GM18498 (cell line): ENCODE data around the gene ERCC4.
"Not testable (repeated sequence)": the region's sequence is repeated elsewhere in the genome, so short reads cannot be mapped to it uniquely, and the experiment has no call there.

Experiments
- ATAC-seq: cut with Tn5 transposase; IDR thresholded peaks from one replicate; pipeline ENCODE4 v1.9.1; 2021; ENCODE audit warnings: mild to moderate bottlenecking, moderate library complexity; ENCODE audit not compliant: unreplicated experiment

The ERCC4 gene

DNA sequence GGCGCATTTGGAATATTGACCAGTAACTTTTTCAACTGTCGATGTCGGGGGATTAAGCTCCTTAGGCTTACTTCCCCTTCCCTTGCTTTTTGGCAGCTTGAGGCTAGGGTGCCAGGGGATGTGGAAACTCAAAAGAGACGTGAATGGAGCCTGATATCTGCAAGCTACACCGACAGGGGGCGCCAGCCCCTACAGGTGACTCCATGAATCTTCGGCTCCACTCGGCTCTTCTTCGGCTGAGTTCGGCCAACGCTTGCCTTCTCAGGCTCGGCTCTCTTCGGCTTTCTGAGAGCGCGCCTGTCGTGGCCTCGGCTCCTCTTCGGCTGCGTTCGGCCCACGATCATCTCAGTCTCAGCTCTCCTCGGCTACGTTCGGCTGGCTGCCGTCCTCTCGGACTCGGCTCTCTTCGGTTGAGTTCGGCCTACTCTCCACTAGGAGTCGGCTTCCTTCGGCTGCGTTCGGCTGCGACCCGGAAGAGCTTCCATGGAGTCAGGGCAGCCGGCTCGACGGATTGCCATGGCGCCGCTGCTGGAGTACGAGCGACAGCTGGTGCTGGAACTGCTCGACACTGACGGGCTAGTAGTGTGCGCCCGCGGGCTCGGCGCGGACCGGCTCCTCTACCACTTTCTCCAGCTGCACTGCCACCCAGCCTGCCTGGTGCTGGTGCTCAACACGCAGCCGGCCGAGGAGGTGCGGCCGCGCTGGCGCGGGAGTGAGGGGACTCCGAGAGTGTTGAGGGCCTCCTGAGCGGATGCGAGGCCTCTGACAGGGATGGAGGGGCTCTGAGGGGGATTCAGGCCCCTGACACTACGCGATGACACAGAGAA lies at the start of gene ERCC4:
ERCC4 (plus strand) TSS at position 472 of the 827 bp plus-strand sequence; CDS start at position 484, 12 bp downstream.
- ATAC-seq, result peak; percentile 99

DNA sequence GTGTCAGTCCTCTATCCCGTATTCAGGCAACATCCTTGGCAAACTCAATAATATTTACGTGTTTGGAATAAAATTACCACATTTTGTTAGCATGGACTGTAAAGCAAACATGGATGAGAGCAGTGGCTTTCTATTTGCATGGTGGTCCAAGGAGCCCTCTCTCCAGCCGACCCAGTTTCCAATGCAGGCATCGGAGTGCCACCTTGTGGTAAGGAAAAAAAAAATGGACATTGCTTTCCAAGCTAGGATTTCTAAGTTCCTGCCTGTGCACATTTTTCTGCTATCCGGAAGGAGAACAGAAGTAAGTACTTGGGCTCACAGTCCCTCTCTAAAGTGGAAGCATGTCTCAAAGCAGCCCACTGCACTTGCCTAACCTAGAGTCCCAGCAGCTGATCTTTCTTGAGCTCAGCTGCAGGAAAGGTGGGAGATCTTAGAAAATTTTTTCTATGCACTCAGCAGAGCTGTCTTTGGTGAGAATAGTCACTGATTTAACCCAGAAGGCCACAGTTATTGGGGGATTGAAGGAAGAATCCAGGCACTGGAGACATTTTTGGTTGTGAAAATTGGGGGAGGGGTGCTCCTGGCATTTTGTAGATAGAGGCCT lies 46.0 kb upstream of the ERCC4 start:
- no peak for ATAC-seq

DNA sequence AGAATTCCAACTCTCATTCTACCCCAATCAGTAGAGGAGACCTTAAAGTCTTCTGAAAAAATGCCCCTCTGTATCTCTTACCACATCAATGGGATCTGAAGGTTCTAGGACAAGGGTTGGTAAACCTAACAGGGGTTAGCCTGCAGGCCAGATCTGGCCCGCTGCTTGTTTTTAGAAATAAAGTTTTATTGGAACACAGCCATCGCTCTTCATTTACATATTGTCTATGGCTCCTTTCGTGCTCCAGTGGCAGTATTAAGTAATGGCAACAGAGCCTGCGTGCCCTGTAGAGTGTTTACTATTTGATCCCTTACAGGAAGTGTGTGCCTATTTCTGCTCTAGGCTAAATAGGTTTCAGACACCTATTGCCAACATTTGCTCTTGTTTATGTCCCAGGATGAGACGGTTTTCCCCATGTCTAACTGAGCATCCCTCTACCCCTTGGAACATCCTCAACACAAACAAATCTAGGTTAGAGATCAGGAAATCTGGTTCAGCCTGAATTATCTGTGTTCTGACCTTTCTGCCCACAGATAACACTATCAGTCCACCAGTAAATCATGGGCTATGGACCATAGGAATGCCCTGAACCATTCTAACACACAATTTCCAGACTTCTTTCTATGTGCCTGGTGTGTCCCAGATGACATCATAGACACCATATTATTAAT lies 44.2 kb upstream of the ERCC4 start:
- no peak for ATAC-seq

DNA sequence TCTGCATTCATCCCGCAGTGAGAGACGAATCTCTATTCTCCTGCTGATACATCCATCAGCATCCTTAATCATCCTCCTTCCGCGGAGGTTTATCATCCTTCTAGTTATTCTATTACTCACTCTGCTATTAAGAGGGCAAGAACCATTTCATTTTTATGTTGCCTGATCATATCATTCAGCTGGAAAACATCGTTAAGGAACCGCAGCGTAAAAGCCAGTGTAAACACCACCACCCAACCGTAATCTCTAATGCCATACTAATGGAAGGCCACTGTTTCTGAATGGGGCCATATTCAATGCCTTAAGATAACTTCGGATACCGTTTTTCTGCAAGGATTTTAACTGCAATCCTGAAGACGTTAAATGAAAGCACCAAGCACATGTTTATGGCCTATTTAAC lies 36.7 kb upstream of the ERCC4 start:
- no peak for ATAC-seq

DNA sequence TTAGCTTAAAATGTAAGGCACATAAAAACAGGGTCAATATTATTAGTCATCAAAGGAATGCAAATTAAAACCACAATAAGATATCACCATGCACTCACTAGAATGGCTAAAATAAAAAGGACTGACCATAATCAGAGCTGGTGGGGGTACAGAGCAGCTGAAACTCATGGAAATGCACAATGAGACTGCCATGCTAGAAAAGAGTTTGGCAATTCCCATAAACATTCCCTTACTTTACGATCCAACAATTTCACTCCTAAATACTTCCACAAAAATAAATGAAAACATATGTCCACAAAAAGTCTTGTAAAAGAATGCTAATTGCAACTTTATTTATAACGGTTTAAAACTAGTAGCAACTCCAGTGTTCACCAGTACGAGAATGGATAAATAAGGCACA lies 36.1 kb upstream of the ERCC4 start:
- no peak for ATAC-seq

DNA sequence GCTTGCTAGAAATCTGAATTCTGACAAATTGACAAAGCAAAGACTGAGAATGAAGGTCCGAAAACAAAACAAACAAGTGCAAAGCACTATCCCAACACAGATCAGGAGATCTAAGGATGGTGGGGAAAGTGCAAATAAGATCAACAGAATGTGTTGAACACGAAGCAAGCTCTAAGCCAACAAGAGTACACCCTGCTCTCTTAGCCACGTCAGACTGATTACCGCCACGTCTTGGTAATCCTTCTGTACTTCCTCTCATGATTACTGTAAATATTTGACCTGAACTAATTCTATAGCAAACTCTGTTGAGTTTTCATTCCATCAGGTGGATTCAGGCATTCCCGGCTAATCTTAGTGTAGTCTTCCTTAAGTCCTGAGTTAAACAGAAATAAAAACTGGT lies 34.3 kb upstream of the ERCC4 start:
- ATAC-seq, result no peak

DNA sequence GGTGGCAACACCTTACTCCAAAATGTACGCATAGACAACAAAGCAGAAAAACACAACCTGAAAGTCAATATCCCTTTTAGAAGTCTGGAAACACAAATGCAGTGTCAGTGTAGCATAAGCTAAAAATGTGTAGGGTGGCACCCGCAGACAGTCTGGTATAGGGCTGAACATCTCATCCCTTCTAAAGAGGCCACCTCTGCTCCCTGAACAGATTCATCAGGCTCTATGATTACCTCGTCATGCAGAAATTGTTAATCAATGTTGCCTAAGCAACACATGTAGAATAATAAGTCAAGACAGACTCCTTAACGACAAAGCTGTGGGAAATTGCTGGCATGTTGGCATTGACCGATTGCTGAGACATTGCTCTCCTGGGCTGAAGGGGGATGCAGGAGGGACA lies 33.3 kb upstream of the ERCC4 start:
- ATAC-seq, result no peak

DNA sequence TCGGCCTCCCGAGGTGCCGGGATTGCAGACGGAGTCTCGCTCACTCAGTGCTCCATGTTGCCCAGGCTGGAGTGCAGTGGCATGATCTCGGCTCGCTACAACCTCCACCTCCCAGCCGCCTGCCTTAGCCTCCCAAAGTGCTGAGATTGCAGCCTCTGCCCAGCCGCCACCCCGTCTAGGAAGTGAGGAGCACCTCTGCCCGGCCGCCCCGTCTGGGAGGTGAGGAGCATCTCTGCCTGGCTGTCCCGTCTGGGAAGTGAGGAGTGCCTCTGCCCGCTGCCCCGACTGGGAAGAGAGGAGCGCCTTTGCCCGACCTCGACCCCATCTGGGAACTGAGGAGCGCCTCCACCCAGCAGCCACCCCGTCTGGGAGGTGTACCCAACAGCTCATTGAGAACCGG lies 30.6 kb upstream of the ERCC4 start:
- not testable (repeated sequence) for ATAC-seq

DNA sequence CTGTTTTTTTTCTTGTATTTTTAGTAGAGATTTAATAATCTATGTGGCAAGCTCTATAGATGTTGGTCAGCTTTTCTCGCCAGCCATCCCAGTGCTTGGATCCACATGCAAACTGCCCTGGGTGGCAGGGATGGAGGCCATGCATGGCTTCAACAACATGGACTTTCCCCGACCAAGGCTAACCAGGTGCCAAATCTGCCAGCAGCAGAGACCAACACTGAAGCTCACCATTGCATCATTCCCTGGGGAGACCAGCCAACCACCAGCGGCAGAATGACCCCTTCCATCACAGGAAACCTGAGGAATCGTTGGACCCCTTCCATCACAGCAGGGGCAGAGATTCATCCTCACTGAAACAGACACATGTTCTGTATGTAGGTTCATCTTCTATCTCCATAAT lies 27.7 kb upstream of the ERCC4 start:
- no peak for ATAC-seq

DNA sequence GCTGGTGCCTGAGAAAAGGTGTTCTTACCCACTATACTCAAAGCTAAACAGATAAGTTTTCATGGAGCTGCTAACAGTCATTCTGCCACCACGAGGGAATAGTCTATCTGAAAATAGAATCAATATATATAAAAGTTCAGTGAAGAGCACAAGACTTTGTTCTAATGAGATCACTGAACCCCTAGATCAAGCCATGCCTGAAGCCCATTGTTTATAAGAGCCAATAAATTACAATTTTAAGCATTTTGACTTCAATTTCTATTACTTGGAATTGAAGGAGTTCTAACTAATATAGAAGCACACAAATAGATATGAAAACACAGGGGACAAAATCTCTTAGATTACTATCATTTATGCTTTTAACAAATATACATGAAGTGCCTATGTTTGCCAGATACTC lies 24.4 kb upstream of the ERCC4 start:
- no peak for ATAC-seq

DNA sequence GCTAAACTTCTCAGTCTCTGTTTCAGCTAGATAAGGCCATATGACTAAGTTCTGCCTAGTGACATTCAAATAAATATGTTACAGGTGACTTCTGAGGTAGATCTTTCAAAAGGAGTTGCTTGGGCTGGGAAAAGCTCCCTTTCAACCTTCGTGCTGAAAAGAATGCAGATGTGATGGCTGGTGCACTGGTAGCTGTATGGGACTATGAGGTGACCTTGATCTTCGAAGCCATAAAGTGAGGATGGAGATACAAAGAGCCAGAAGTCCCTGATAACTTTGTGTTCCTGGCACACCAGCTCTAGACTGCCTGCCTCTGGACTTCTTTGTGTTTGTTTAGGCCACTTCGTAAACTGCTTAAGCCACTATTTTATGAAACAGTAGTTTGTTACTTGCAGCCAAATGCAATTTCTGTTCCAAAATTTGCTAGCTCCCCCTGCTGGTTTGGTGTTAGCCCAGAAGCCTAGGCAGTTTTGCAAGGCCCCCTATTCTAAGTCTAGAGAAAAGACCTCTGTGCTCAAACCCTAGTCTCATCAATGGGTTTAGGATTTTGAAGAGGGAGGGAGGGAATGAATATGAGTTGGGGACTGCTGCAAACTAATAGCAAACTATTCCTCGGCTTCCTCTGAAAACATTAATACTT lies 23.3 kb upstream of the ERCC4 start:
- ATAC-seq, result no peak

DNA sequence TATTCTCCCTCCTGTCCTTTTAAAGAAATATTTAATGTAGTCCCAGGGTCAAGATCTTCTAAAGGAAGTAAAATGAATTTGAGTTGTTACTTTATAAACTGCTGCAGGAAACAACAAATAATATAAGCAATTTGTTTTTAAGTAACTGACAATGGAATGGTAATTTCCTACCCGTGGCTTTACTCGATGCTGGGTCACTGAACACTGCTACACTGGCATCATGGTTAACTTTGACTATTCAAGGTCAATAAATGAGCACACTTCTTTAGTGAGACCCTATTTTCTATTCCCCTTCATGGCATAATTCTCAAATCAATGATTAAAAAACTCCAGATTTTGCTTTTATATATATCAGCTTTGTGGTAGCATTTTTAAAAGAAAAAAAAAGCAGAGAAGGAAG lies 22.1 kb upstream of the ERCC4 start:
- no peak for ATAC-seq

DNA sequence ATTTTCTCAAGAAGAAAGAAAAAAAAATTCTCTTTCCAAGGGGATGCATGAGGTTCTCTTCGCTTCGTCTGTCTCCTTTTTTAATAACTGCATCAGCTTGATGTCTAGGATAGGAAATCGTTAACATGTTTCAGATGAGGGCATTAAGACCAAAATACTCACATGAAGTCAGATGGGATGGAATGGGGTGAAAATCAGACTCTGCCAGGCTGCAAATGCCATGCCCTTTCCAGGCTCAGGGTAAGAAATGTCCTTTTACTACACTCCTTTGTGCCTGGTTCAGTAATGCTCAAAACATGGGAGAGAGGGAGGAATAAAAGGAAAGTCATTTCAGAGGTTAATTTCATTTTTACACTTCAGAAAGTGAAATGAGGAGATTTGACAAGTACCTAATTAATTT lies 21.7 kb upstream of the ERCC4 start:
- no peak for ATAC-seq

DNA sequence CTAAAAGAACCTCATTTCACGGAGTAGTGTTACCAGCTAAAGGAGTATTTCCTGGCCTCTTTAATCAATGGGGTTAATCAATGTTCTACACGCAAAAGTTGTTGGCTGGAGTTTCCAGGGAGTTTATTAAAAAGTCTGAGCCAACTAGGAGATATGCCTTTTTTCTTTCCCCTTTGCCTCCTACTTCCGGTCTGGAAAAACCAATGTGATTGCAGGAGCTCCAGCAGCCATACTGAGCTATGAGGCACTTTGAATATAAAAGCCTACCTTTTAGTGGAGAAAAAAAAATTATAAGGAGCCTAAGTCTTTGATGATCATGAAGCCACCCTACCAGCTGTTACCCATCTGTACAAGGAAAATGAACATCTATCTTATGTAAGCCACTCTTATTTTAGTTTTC lies 17.9 kb upstream of the ERCC4 start:
- no peak for ATAC-seq

DNA sequence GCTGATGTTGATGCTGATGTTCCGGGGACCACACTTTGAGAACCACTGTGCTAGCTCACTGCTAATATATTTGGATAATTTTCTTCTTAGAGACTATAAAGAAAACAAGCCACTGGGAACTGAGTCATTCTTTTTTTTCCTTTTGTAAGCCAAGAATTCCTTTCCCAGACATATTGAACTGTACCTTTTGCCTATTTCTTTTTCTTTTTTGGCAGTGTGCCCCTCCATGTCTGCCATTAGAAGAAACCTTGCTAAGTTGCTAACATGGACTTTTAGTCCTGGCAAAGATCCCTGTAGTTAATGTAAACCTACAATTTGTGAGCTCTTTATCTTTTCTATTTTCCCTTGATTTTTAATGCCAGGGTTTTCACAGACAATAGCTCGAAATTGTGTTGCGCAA lies 17.3 kb upstream of the ERCC4 start:
- no peak for ATAC-seq

DNA sequence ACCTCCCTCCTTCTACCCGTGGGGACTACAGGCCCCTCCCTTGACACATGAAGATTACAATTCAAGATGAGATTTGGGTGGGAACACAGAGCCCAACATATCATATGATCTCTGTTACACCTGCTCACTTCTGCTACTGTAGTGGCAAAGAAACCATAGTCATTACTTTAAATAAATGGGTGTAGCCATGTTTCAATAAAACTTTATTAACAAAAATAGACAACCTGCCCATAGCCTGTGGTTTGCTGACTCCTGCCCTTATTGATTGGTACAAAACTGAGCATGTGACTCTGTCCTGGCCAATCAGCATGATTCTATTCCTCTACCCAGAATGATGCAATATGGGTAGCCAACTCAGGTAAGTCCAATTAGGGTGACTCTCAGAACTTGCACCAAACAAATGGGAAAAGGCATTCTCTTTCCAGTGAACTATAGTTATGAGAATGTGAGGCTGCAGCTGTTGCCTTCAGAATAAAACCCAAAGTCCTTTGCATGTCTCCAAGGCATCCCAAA lies 15.7 kb upstream of the ERCC4 start:
- ATAC-seq, result no peak

DNA sequence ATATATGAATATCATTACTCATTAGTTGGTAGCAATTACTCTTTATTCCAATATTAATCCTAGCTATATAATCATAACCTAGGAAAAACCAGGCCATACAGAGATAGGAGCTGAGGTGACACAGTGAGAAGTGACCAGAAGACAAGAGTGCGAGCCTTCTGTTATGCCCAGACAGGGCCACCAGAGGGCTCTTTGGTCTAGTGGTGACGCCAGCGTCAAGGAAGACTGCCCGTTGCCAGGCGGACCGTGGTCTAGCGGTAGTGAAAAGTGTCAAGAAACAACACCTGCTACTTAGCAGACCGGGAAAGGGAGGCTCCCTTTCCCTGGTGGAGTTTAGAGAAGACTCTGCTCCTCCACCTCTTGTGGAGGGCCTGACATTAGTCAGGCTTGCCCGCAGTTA lies 15.1 kb upstream of the ERCC4 start:
- not testable (repeated sequence) for ATAC-seq

DNA sequence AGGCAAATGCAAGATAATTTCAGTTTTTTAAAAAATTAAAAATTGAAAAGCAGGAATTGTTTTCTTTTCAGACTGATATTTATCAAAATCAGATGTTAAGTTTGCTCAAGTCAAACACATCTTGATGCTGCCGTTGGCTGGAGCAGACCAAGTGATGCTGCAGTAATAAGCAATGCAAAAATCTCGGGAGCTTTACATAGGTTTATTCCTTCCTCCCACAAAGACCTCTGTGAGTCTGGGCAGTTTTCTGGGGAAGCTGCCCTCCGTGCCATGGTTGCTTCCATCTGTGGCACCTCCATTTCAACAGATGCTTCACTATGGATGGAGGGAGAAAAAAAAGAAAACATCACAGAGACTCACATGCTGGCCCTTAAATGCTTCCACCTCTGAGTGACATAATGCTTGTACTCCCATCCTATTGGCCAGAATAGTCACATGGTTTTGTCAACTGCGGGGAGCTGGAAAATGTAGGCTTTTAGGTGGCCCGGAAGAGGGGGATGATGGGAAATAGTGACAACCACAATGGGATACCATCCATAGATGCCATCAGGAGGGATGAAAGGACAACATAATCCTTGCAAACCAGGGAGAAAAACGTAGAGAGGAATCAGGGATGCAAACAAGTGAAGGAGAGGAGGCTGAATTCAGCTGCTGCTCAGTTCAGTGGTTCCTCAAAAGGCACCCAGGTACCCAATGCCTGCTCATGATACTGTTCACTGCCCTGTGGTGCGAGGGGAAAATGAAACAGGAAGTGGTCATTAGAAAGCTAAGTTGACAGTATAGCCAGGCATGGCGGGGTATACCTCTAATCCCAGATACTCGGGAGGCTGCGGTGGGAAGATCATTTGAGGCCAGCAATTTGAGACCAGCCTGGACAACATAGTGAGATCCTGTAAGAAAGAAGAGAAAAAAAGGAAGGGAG lies 13.5 kb upstream of the ERCC4 start:
- no peak for ATAC-seq

DNA sequence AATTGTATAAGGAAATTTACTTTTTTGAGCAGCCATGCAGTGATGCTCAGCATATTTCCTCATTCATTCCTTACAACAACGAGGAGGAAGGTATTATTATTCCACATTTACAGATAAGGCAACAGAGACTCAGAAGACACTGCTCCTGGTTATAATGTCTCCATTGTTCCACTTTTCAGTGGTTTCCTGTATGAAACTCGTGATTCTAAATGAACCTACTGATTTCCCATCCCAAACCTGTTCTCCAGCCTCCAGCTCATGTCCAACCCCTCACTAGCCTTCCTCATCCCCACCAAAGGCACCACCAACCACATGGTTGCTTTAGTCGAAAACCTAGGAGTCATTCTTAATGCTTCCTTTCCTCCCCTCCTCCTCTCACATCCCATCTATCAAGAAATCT lies 12.5 kb upstream of the ERCC4 start:
- ATAC-seq, result no peak

DNA sequence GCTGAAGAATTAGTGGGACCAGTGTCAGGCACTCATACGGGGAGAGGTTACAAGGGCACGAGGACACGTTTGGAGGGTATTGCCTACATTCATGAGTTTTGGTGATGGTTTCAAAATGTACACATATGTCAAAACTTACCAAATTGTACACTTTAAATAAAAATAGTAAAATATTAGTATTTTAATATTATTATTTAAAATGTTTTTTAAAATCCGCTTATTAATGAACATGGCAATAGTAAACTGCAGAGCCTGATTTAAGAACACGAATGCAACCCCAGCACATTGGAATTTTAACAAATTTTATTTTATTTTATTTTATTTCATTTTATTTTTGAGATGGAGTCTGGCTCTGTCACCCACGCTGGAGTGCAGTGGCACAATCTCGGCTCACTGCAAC lies 10.9 kb upstream of the ERCC4 start:
- ATAC-seq, result no peak
